Heart left ventricle (tissue), 16 donors: ENCODE results near the gene ATF6B. TPM values are rescaled to one million over a fixed set of nuclear protein-coding genes. Genes with fewer than 3 reads are reported as not detected.
A peak's percentile ranks its signal among the peaks of the same experiment; 100 is the strongest.

Experiments used
- ATAC-seq, 4 donors: fragments of 200-7000 bp; cut with Tn5 transposase; one replicate each; pipeline ENCODE4 v1.9.1; 2020 to 2022; ENCODE audit warnings: moderate library complexity in 4 of 4, mild to moderate bottlenecking in 3 of 4, moderate number of reproducible peaks in 1 of 4
- DNase-seq, 5 donors: peaks; one replicate each; pipeline ENCODE4 v3.0.0-alpha.2; 2020
- H3K27ac ChIP-seq, 12 donors: fragments of 200-600 bp; sonication (generic) in 4 of 12; one replicate each; pipeline versions ENCODE4 v1.5.0 to v1.8.0; 2016 to 2022; ENCODE audit warnings: mild to moderate bottlenecking in 2 of 12
- H3K27me3 ChIP-seq, 9 donors: fragments of 200-600 bp; sonication (generic) in 2 of 9; one replicate each; pipeline versions ENCODE4 v1.5.1 to v1.8.0; 2016 to 2022; ENCODE audit warnings: mild to moderate bottlenecking in 3 of 9
- H3K36me3 ChIP-seq, 9 donors: fragments of 200-600 bp; sonication (generic) in 2 of 9; one replicate each; pipeline versions ENCODE4 v1.5.0 to v1.8.0; 2018 to 2022; ENCODE audit warnings: mild to moderate bottlenecking in 2 of 9
- H3K4me1 ChIP-seq, 12 donors: fragments of 200-600 bp; sonication (generic) in 4 of 12; one replicate each; pipeline versions ENCODE4 v1.5.0 to v1.8.0; 2016 to 2022; ENCODE audit warnings: mild to moderate bottlenecking in 3 of 12
- H3K4me3 ChIP-seq, 12 donors: fragments of 200-600 bp; sonication (generic) in 4 of 12; one replicate each; pipeline versions ENCODE4 v1.5.0 to v1.8.0; 2017 to 2022; ENCODE audit warnings: mild to moderate bottlenecking in 9 of 12, moderate library complexity in 4 of 12
- H3K9me3 ChIP-seq, 12 donors: fragments of 200-600 bp; sonication (generic) in 4 of 12; one replicate each; pipeline versions ENCODE4 v1.5.0 to v1.8.0; 2016 to 2022; ENCODE audit warnings: mild to moderate bottlenecking in 1 of 12
- POLR2A ChIP-seq, 2 donors: fragments of 450-650 bp; IDR thresholded peaks; one replicate each; pipeline ENCODE4 v1.6.1; 2017; ENCODE audit warnings: antibody characterized with exemption in 2 of 2, mild to moderate bottlenecking in 2 of 2, moderate library complexity in 2 of 2
- WGBS, 4 donors: extraction: QIAGEN DNeasy Blood & Tissue Kit in 2 of 4; methylation state at CpG; one replicate each; pipeline versions ENCODE4 v1.1.5 to v1.1.7; 2013 to 2018; 5-methylcytosine and 5-hydroxymethylcytosine counted together
- intact Hi-C, 10 donors: fragments of 100-400 bp; cut with DNase I; formaldehyde crosslinking; loops; one replicate each; pipeline versions ENCODE4 v1.11.1 to v1.14.2; 2022
- polyA plus RNA-seq, 2 donors: library from polyadenylated mRNA; stranded (reverse); fragments of 200-250 nt; gene quantifications; one replicate each; pipeline ENCODE4 v1.2.3, GENCODE V29; 2013
- total RNA-seq, 9 donors: library from RNA; depleted of rRNA in 2 of 9; stranded (reverse); fragments of >200 nt in 2 of 9; fragmentation: NEBNext Ultra II Directional in 3 of 9; extraction: Animal tissue kit (Norgen Biotek cat#: 25700) in 3 of 9; gene quantifications; one replicate each; pipeline versions ENCODE4 v1.1.0 to v1.2.4, GENCODE V29; 2016 to 2023
- TF ChIP-seq, protein P1 (sequence below), 12 donors: fragments of 200-600 bp; sonication (generic) in 4 of 12; IDR thresholded peaks; one replicate each; pipeline versions ENCODE4 v1.5.0 to v1.8.0; 2018 to 2022; ENCODE audit warnings: antibody characterized with exemption in 12 of 12, mild to moderate bottlenecking in 5 of 12
- donor health status: ischemic (EF 13 %, LVEDD 7.1; RV severe dilation, severe dysfunction).
- donor health status: healthy with polysubstance abuse.
- donor health status: DM: no; HTN: yes; CAD: no.
- donor health status: DM: no; HTN: no; CAD: no.
- donor health status: ischemic (EF 25% LVEDD 6.9; RV normal size, moderate dysfunction).
- donor health status: ischemic (EF 25% LVEDD 5.7; RV mildly dilated, moderate dysfunction).
- donor health status: healthy.
- donor health status: DM: yes; HTN: yes; CAD: no.
- donor health status: ischemic (EF 35%, LVEDD 5.7; RV mildly dilated, moderate dysfunction).
- donor health status: nonischemic (EF 11% LVEDD 7.7; RV severe dilation, severe dysfunction).
- donor health status: DM: yes; HTN: yes; CAD: no.
- donor health status: PGD.
- donor health status: ischemic (EF 29% LVEDD 5.4; RV normal size, mild dysfunction).
- donor health status: nonischemic (EF 23%, LVEDD 6.1; RV moderate dilation, normal function).

Gene ATF6B
- total and polyA plus RNA-seq, 11 donors: 11.1 to 56.8 (median 28.7) TPM

DNA sequence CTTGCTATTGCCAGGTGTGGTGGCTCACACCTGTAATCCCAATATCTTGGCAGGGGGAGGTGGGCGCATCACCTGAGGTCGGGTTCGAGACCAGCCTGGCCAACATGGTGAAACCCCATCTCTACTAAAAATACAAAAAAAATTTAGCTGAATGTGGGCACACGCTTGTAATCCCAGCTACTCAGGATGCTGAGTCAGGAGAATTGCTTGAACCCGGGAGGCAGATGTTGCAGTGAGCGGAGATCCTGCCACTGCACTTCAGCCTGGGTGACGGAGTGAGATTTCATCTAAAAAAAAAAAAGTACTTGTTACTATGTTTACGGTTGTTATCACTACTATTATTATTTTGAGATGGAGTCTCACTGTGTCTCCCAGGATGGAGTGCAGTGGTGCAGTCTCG is 28.8 kb upstream of the ATF6B start:
- Histone ChIP-seq H3K4me1 (peaks cover 6 to 34% (median 20%) of the 10 kb centered on the region in 12 donors), H3K27ac (no peak overlapping the region), H3K36me3 (peaks cover 0 to 59% (median 45%) of the 10 kb centered on the region in 9 donors), H3K9me3 (no peaks in the 10 kb centered on the region), H3K4me3 (no peak overlapping the region), H3K27me3 (peaks cover 0 to 14% (median 0%) of the 10 kb centered on the region in 9 donors)
- 92 to 93% (median 92%) methylated on average over 9 of the region's 9 CpGs for WGBS, 4 donors
- TF ChIP-seq, protein P1, sequence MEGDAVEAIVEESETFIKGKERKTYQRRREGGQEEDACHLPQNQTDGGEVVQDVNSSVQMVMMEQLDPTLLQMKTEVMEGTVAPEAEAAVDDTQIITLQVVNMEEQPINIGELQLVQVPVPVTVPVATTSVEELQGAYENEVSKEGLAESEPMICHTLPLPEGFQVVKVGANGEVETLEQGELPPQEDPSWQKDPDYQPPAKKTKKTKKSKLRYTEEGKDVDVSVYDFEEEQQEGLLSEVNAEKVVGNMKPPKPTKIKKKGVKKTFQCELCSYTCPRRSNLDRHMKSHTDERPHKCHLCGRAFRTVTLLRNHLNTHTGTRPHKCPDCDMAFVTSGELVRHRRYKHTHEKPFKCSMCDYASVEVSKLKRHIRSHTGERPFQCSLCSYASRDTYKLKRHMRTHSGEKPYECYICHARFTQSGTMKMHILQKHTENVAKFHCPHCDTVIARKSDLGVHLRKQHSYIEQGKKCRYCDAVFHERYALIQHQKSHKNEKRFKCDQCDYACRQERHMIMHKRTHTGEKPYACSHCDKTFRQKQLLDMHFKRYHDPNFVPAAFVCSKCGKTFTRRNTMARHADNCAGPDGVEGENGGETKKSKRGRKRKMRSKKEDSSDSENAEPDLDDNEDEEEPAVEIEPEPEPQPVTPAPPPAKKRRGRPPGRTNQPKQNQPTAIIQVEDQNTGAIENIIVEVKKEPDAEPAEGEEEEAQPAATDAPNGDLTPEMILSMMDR (IDR thresholded peaks at IDR 0.05): no peak
- no peak for TF ChIP-seq POLR2A (IDR thresholded peaks at IDR 0.05)
- ATAC-seq: no peak
- intact Hi-C loops: loop anchor here in 2 of 10 donors (10.0 kb wide), 2 partner anchors 72 to 112 kb away; no protein-coding TSS in a partner anchor
- no peak for DNase-seq

DNA sequence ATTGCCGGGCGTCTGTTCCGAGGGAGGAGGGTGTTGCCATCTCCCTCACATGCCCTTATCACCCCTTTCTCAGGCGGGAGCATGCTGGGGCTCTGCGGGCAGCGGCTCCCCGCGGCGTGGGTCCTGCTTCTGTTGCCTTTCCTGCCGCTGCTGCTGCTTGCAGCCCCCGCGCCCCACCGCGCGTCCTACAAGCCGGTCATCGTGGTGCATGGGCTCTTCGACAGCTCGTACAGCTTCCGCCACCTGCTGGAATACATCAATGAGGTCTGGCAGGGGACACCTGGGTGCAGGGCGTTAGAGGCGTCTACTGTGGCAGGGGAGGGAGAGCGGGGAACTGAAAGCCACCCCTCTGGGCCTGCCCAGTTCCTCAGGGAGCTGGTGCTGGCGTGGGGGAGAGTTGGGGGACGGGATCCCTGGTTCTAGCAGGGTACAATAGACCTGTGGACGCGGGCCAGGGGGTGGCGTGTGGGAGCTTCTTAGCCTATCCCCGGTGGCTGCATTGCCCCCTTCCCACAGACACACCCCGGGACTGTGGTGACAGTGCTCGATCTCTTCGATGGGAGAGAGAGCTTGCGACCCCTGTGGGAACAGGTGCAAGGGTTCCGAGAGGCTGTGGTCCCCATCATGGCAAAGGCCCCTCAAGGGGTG is 26.6 kb upstream of the ATF6B start:
- intact Hi-C loops: loop anchor here in 8 of 10 donors (1.0 to 10.0 kb wide), 12 partner anchors 22 to 110 kb away; partner anchors contain the start of genes AGPAT1 (in 2 of the 8) and ATF6B (in 2 of the 8)

DNA sequence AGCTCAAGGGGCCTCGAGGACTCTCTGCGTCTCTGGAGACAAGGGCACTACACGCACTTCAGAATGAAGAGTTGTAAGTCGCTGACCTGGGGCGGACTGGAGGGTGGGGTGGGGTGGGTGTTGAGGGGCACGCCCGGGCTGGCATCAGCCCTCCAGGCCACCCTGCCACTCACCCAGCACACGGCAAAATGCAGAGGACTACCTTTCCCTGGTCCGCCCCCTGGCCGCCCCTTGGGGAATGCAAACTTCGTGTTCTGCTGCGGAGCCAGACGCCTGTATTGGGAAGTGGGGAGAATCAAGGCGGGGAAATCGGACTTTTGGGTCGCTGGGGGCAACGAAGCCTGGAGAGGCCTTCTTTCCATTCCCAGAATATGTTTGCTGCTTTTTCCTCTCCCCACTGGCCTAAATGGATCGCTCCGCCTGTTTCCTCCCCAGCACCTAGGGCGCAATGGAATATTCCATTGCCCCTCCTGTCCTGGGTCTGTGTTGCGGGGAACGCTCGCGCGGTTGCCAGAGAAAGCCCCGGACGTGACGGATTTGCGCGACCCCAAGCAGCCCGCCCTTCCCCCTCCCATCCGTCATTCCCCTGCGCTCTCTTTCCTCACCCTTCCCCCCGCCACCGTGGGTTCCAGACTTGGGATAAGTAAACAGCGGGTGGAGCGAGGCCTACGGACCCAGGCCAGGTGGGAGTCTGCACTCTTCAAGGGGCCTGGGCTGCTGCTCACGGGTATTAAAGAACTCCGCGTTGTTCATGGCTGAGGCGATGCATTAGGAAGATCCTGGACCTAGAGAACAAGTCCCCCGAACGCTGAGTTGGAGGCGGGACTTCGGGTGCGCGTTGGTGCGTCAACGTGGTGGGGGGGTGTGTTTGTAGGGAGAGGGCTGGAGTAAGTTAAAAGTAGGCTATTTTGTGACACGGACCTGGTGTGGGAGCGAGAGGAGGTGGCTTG is 25.8 kb upstream of the ATF6B start, which contains the start of gene PPT2:
Gene PPT2 (plus strand): TSS at position 578 of the 950 bp plus-strand sequence. CDS start 454 bp downstream, outside the sequence.
- Histone ChIP-seq H3K4me3 (peak within 1 kb of the TSS; percentile 47 to 91 (median 78)), H3K9me3 (no peaks in the 10 kb centered on the region), H3K27me3 (peaks cover 0 to 37% (median 4%) of the 10 kb centered on the region in 9 donors), H3K4me1 (peaks cover 6 to 41% (median 21%) of the 10 kb centered on the region in 12 donors), H3K36me3 (peaks cover 0 to 36% (median 29%) of the 10 kb centered on the region in 9 donors), H3K27ac (peak within 1 kb of the TSS; percentile 66 to 96 (median 91))
- intact Hi-C loops: loop anchor here in 8 of 10 donors (1.0 to 10.0 kb wide), 13 partner anchors 22 to 109 kb away; partner anchors contain the start of genes AGPAT1 (in 2 of the 8), ATF6B (in 2 of the 8) and FKBPL (in 1 of the 8)
- peak; percentile 92 to 96 (median 94) for DNase-seq
- TF ChIP-seq POLR2A (IDR thresholded peaks at IDR 0.05): no peak
- TF ChIP-seq, protein P1 (IDR thresholded peaks at IDR 0.05): peak in 5 of 12 donors; percentile 3 to 46 (median 18)
- WGBS, 4 donors: 1 to 2% (median 1%) methylated on average over 49 to 52 of the region's 52 CpGs
- peak; percentile 89 to 94 (median 92) for ATAC-seq

More for the DNA sequence above, 26.6 kb upstream of the ATF6B start:
- Histone ChIP-seq H3K4me1 (peaks cover 6 to 41% (median 21%) of the 10 kb centered on the region in 12 donors), H3K36me3 (peaks cover 0 to 41% (median 31%) of the 10 kb centered on the region in 9 donors), H3K27ac (peak overlapping the region; percentile 66 to 96 (median 91)), H3K9me3 (no peaks in the 10 kb centered on the region), H3K4me3 (peak overlapping the region; percentile 47 to 91 (median 78)), H3K27me3 (peaks cover 0 to 29% (median 0%) of the 10 kb centered on the region in 9 donors)
- WGBS, 4 donors: 6 to 9% (median 7%) methylated on average over 21 to 34 of the region's 34 CpGs
- TF ChIP-seq POLR2A (IDR thresholded peaks at IDR 0.05): no peak
- TF ChIP-seq, protein P1 (IDR thresholded peaks at IDR 0.05): peak; percentile 24 to 65 (median 47)
- peak; percentile 59 to 70 (median 67) for ATAC-seq
- DNase-seq: peak; percentile 60 to 78 (median 67)
